Superior temporal gyrus (tissue), 1 donor: ENCODE measurements around the gene HGF.
"Not testable (repeated sequence)": the region's sequence is repeated elsewhere in the genome, so short reads cannot be mapped to it uniquely, and the experiment has no call there.

Experiments used
- DNase-seq: peaks from one replicate; pipeline ENCODE4 v3.0.0-alpha.2; 2016; ENCODE audit errors: extremely low spot score

Gene HGF

GRCh38 chr7:81769891-81770727, at the start of gene HGF:
Gene HGF, minus strand, starts transcription at chr7:81770047. Its CDS starts 76 bp downstream, at chr7:81769971.
- peak; percentile 47 for DNase-seq

GRCh38 chr7:81816312-81816711, 46.5 kb upstream of the HGF start:
- DNase-seq, result no peak

GRCh38 chr7:81812866-81813476, 43.1 kb upstream of the HGF start:
- DNase-seq, result not testable (repeated sequence)

- DNase-seq, result no peak
Observed at GRCh38 chr7:81811956-81812865, 42.4 kb upstream of the HGF start.

GRCh38 chr7:81810476-81811155, 40.8 kb upstream of the HGF start:
- DNase-seq, result no peak

- not testable (repeated sequence) for DNase-seq
Observed at GRCh38 chr7:81808310-81808709, 38.5 kb upstream of the HGF start.

- no peak for DNase-seq
Observed at GRCh38 chr7:81803267-81803666, 33.4 kb upstream of the HGF start.

GRCh38 chr7:81802251-81802650, 32.4 kb upstream of the HGF start:
- no peak for DNase-seq

GRCh38 chr7:81801532-81801931, 31.7 kb upstream of the HGF start:
- no peak for DNase-seq

- DNase-seq, result no peak
Observed at GRCh38 chr7:81791568-81792518, 22.0 kb upstream of the HGF start.

- no peak for DNase-seq
Observed at GRCh38 chr7:81790686-81791085, 20.8 kb upstream of the HGF start.

- no peak for DNase-seq
Observed at GRCh38 chr7:81790120-81790500, 20.3 kb upstream of the HGF start.

GRCh38 chr7:81789406-81790119, 19.7 kb upstream of the HGF start:
- DNase-seq, result no peak

GRCh38 chr7:81788246-81788645, 18.4 kb upstream of the HGF start:
- DNase-seq, result no peak

- no peak for DNase-seq
Observed at GRCh38 chr7:81783818-81784217, 14.0 kb upstream of the HGF start.

- no peak for DNase-seq
Observed at GRCh38 chr7:81780914-81781693, 11.3 kb upstream of the HGF start.

- DNase-seq, result no peak
Observed at GRCh38 chr7:81779706-81780105, 9.9 kb upstream of the HGF start.

GRCh38 chr7:81777697-81778096, 7.8 kb upstream of the HGF start:
- DNase-seq, result no peak
